ENCODE measurements around the gene TMEM45B. TPM values are rescaled to one million over a fixed set of nuclear protein-coding genes. Genes with fewer than 3 reads are reported as not detected.
A peak's percentile ranks its signal among the peaks of the same experiment; 100 is the strongest.

The TMEM45B gene
- total and polyA plus RNA-seq, 2 of the 13 experiments (the other 11 are each of a cell fraction or from before 2014, with no cell fraction given) = 29.1 to 181 TPM

- TF ChIP-seq SALL1 (CRISPR knock-in tag; IDR thresholded peaks at IDR 0.05) = no peak
- TF ChIP-seq PRDM15 (CRISPR knock-in tag; IDR thresholded peaks at IDR 0.05) = no peak
- TF ChIP-seq YEATS2 (CRISPR knock-in tag; IDR thresholded peaks at IDR 0.05; ENCODE audit: borderline replicate concordance) = no peak
- TF ChIP-seq KLF9 (CRISPR knock-in tag; IDR thresholded peaks at IDR 0.05; ENCODE audit: low read depth) = no peak
- TF ChIP-seq, protein P1, sequence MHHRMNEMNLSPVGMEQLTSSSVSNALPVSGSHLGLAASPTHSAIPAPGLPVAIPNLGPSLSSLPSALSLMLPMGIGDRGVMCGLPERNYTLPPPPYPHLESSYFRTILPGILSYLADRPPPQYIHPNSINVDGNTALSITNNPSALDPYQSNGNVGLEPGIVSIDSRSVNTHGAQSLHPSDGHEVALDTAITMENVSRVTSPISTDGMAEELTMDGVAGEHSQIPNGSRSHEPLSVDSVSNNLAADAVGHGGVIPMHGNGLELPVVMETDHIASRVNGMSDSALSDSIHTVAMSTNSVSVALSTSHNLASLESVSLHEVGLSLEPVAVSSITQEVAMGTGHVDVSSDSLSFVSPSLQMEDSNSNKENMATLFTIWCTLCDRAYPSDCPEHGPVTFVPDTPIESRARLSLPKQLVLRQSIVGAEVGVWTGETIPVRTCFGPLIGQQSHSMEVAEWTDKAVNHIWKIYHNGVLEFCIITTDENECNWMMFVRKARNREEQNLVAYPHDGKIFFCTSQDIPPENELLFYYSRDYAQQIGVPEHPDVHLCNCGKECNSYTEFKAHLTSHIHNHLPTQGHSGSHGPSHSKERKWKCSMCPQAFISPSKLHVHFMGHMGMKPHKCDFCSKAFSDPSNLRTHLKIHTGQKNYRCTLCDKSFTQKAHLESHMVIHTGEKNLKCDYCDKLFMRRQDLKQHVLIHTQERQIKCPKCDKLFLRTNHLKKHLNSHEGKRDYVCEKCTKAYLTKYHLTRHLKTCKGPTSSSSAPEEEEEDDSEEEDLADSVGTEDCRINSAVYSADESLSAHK (CRISPR knock-in tag; IDR thresholded peaks at IDR 0.05; ENCODE audit: borderline replicate concordance) = no peak
- no peak for TF ChIP-seq PHF21A (CRISPR knock-in tag; IDR thresholded peaks at IDR 0.05)
- no peak; the same call in 1 of the 2 replicates for TF ChIP-seq NAIF1 (CRISPR knock-in tag; IDR thresholded peaks at IDR 0.05; ENCODE audit: borderline replicate concordance)
- no peak for TF ChIP-seq CC2D1A (CRISPR knock-in tag; IDR thresholded peaks at IDR 0.05)
- TF ChIP-seq ZNF83 (CRISPR knock-in tag; IDR thresholded peaks at IDR 0.05; ENCODE audit: borderline replicate concordance) = no peak
- TF ChIP-seq CBFB (CRISPR knock-in tag; IDR thresholded peaks at IDR 0.05) = no peak
- TF ChIP-seq ZNF792 (CRISPR knock-in tag; IDR thresholded peaks at IDR 0.05) = no peak
- no peak for TF ChIP-seq ZBTB38 (CRISPR knock-in tag; IDR thresholded peaks at IDR 0.05)
- TF ChIP-seq WIZ (CRISPR knock-in tag; IDR thresholded peaks at IDR 0.05) = no peak
- TF ChIP-seq MAFG (CRISPR knock-in tag; IDR thresholded peaks at IDR 0.05) = no peak
- no peak for TF ChIP-seq ZNF569 (CRISPR knock-in tag; IDR thresholded peaks at IDR 0.05; ENCODE audit: borderline replicate concordance)
- peak; percentile 46; the same call in 1 of the 2 replicates for TF ChIP-seq ZNF274 (CRISPR knock-in tag; IDR thresholded peaks at IDR 0.05)
- TF ChIP-seq GMEB1 (CRISPR knock-in tag; IDR thresholded peaks at IDR 0.05; ENCODE audit: borderline replicate concordance) = no peak
- TF ChIP-seq RBAK (CRISPR knock-in tag; IDR thresholded peaks at IDR 0.05) = no peak
- TF ChIP-seq ZNF605 (CRISPR knock-in tag; IDR thresholded peaks at IDR 0.05) = no peak
- TF ChIP-seq, protein P2, sequence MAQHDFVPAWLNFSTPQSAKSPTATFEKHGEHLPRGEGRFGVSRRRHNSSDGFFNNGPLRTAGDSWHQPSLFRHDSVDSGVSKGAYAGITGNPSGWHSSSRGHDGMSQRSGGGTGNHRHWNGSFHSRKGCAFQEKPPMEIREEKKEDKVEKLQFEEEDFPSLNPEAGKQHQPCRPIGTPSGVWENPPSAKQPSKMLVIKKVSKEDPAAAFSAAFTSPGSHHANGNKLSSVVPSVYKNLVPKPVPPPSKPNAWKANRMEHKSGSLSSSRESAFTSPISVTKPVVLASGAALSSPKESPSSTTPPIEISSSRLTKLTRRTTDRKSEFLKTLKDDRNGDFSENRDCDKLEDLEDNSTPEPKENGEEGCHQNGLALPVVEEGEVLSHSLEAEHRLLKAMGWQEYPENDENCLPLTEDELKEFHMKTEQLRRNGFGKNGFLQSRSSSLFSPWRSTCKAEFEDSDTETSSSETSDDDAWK (CRISPR knock-in tag; IDR thresholded peaks at IDR 0.05) = no peak
Measured at GRCh38 chr11:129815596-129816461, at the start of gene TMEM45B (continued).
